ENCODE data around the gene C1orf53. TPM values are rescaled to one million over a fixed set of nuclear protein-coding genes. Genes with fewer than 3 reads are reported as not detected.

Gene C1orf53
- total RNA-seq, 4 donors from 2014 or later = 0.83 to 5.4 TPM; not detected in 2

DNA sequence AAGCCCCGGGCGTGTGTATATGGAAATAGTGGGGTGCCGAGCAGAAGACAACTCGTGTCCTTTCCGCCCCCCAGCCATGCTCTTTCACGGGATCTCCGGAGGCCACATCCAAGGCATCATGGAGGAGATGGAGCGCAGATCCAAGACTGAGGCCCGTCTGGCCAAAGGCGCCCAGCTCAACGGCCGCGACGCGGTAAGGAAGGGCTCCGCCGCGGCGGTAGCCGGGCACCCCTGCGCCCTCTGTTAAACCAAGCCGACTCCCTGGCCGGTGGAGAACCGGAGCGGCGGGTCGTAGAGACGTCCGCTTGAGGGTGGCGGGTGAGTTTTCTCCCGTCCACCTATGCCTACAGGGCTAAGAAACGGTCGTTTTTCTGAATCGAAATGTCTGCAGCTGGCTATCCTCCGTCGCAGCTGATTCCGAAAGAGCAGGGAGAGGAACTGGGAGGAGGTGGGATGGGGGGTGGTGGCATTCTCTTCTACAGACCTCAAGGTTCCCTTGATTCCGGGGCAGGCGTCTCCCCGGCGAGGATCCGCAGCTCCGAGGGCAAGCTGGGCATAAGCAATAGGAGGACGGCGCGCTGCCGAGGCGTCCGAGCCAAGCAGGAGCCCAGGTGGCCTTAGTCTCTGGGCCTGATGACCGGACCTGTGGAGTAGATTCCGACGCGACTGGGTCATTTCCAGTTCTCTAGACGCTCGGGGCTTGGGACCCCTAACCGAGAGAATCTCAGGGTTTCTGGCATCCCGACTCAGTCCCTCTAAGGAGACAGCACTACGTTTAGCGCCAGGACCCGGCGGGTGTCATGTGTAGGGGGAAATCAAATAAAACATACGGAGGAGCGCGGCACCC, 15.6 kb downstream of the C1orf53 start:
- H3K4me1 ChIP-seq = peaks cover 42 to 72% (median 66%) of the 10 kb centered on the region in 4 donors
- peak overlapping the region; percentile 36 to 41 (median 40) for H3K4me3 ChIP-seq
- 2% methylated on average over 27 of the region's 64 CpGs for WGBS
- TF ChIP-seq POLR2AphosphoS5 (IDR thresholded peaks at IDR 0.05) (no peak), EP300 (IDR thresholded peaks at IDR 0.05) (no peak), POLR2A (IDR thresholded peaks at IDR 0.05; ENCODE audit: low read depth) (no peak)
- TF ChIP-seq, protein P1, sequence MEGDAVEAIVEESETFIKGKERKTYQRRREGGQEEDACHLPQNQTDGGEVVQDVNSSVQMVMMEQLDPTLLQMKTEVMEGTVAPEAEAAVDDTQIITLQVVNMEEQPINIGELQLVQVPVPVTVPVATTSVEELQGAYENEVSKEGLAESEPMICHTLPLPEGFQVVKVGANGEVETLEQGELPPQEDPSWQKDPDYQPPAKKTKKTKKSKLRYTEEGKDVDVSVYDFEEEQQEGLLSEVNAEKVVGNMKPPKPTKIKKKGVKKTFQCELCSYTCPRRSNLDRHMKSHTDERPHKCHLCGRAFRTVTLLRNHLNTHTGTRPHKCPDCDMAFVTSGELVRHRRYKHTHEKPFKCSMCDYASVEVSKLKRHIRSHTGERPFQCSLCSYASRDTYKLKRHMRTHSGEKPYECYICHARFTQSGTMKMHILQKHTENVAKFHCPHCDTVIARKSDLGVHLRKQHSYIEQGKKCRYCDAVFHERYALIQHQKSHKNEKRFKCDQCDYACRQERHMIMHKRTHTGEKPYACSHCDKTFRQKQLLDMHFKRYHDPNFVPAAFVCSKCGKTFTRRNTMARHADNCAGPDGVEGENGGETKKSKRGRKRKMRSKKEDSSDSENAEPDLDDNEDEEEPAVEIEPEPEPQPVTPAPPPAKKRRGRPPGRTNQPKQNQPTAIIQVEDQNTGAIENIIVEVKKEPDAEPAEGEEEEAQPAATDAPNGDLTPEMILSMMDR (IDR thresholded peaks at IDR 0.05) = no peak
- H3K27me3 ChIP-seq = peaks cover 0 to 100% (median 87%) of the 10 kb centered on the region in 4 donors
- H3K27ac ChIP-seq (replicated peaks in 1 of 4) = no peak overlapping the region
- intact Hi-C loops (cut with DNase I) = no loop called here
- no peaks in the 10 kb centered on the region for H3K36me3 ChIP-seq
- no peak for DNase-seq (ENCODE audit: extremely low spot score)
- H3K9me3 ChIP-seq = no peaks in the 10 kb centered on the region

- peaks cover 37 to 63% (median 59%) of the 10 kb centered on the region in 4 donors for H3K4me1 ChIP-seq
- no peak overlapping the region for H3K27ac ChIP-seq (replicated peaks in 1 of 4)
- H3K9me3 ChIP-seq = no peaks in the 10 kb centered on the region
- WGBS = 9% methylated on average over 16 of the region's 16 CpGs
- H3K27me3 ChIP-seq = peaks cover 0 to 98% (median 79%) of the 10 kb centered on the region in 4 donors
- DNase-seq (ENCODE audit: extremely low spot score) = no peak
- TF ChIP-seq EP300 (IDR thresholded peaks at IDR 0.05) (no peak), POLR2AphosphoS5 (IDR thresholded peaks at IDR 0.05) (no peak), POLR2A (IDR thresholded peaks at IDR 0.05; ENCODE audit: low read depth) (no peak)
- H3K4me3 ChIP-seq = peak overlapping the region in 2 of 4 donors; percentile 36 to 41
- no peaks in the 10 kb centered on the region for H3K36me3 ChIP-seq
- intact Hi-C loops (cut with DNase I) = no loop called here
These were observed 16.4 kb downstream of the C1orf53 start for GRCh38 chr1:197918807-197919345.

DNA sequence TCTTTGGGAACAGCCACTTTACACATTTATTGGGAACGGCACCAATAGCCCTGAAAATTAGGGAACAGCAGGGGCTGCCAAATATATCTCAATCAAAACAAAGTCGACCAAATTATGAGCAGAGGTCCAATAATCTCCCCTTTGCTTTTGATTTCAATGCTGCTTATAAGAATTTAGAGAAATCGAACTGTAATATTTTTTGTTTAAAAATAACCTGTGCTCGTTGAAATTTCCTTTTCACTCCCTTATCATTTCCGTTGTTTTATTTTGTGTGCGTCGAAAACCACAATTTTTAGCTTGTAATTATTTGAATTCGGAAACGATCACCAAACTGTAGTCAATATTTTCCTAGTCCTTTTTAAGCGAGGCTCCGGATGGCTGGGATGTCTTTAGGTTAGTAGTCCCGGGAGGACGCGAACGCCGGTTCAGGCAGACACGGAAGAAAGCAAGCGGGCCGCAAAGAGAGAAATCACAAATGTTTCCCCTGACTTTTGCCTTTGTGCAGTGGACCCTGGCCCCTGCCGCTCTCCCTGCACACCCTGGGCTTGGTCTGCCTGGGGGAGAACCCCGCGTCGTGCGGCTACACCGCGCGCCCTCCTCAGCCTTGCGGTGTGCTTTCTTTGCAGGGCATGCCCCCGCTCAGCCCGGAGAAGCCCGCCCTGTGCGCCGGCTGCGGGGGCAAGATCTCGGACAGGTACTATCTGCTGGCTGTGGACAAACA, 17.1 kb downstream of the C1orf53 start:
- Histone ChIP-seq H3K36me3 (no peaks in the 10 kb centered on the region), H3K9me3 (no peaks in the 10 kb centered on the region), H3K4me1 (peaks cover 37 to 61% (median 56%) of the 10 kb centered on the region in 4 donors), H3K27me3 (peaks cover 0 to 98% (median 72%) of the 10 kb centered on the region in 4 donors), H3K4me3 (peak overlapping the region in 2 of 4 donors; percentile 5 to 18), H3K27ac (replicated peaks in 1 of 4) (no peak overlapping the region)
- 8% methylated on average over 19 of the region's 35 CpGs for WGBS
- DNase-seq (ENCODE audit: extremely low spot score) = no peak
- no peak for TF ChIP-seq POLR2AphosphoS5 (IDR thresholded peaks at IDR 0.05)
- TF ChIP-seq, protein P1 (IDR thresholded peaks at IDR 0.05) = no peak
- intact Hi-C loops (cut with DNase I) = loop anchor here (5.0 kb wide), 2 partner anchors 302 to 392 kb away; no protein-coding TSS in a partner anchor

DNA sequence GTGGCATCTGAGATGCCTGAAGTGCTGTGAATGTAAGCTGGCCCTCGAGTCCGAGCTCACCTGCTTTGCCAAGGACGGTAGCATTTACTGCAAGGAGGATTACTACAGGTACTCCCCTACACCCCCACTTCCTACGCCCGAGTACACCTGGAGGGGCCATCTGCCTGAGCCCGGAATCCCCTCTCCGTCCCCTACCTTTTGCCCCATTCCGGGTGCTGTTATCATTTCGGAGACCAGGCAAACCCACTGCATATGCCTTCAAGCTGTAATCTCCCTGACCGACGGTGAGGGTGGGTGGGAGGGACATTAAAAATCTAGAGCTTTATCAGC, 17.6 kb downstream of the C1orf53 start:
- H3K27me3 ChIP-seq = peaks cover 0 to 92% (median 68%) of the 10 kb centered on the region in 4 donors
- intact Hi-C loops (cut with DNase I) = loop anchor here (5.0 kb wide), 2 partner anchors 303 to 393 kb away; no protein-coding TSS in a partner anchor
- no peak for TF ChIP-seq EP300 (IDR thresholded peaks at IDR 0.05)
- TF ChIP-seq POLR2AphosphoS5 (IDR thresholded peaks at IDR 0.05) = no peak
- TF ChIP-seq, protein P1 (IDR thresholded peaks at IDR 0.05) = no peak
- H3K4me3 ChIP-seq = peak overlapping the region in 1 of 4 donors; percentile 18
- H3K9me3 ChIP-seq = no peaks in the 10 kb centered on the region
- no peaks in the 10 kb centered on the region for H3K36me3 ChIP-seq
- 16% methylated on average over 8 of the region's 11 CpGs for WGBS
- H3K27ac ChIP-seq (replicated peaks in 1 of 4) = no peak overlapping the region
- DNase-seq (ENCODE audit: extremely low spot score) = no peak
- peaks cover 37 to 61% (median 56%) of the 10 kb centered on the region in 4 donors for H3K4me1 ChIP-seq
